NCI-H2171 (cell line): ENCODE measurements around the gene TDRD3.
A peak's percentile ranks its signal among the peaks of the same experiment; 100 is the strongest.
"Not testable (repeated sequence)": the region's sequence is repeated elsewhere in the genome, so short reads cannot be mapped to it uniquely, and the experiment has no call there.

Experiments used
- DNase-seq: peaks from one replicate; lab custom pipeline; 2025; lab: John Stamatoyannopoulos, UW

Gene TDRD3

DNA sequence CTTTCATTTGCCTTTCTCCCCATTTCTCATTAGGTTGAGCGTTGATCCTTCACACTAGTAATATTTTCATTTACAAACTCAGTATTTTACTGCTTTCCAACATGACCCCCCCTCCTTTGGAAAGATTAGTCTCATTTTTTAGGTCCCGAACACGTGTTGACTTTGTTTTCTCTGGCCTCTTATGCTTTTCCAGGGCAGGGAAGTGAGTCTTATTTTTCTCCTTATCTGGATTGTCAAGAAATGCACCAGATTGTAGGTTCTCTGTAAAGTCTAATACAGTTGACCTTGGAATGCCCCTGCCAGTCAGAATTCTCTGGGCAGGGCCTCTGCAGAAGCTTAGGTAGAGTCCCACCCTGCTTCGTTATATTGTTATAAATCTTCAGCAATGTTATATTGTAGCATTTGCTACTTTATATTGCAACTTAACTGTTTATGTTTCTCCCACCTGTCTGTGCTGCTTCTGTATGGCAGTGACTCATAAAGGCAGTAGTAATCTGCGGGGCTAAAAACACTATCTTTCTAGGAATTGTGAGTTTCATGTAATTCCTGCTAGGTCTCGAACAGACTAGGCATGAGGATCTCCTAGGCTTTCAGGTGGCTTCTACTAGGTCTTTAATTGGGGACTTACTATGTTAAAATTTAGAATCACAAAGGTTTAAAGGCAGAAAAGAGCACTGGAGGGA, 2.0 kb downstream of the TDRD3 start:
- no peak for DNase-seq

GRCh38 chr13:60402022-60402421, 5.0 kb downstream of the TDRD3 start:
- DNase-seq: no peak

- no peak for DNase-seq
Observed at GRCh38 chr13:60407095-60407494, 10.1 kb downstream of the TDRD3 start.

DNA sequence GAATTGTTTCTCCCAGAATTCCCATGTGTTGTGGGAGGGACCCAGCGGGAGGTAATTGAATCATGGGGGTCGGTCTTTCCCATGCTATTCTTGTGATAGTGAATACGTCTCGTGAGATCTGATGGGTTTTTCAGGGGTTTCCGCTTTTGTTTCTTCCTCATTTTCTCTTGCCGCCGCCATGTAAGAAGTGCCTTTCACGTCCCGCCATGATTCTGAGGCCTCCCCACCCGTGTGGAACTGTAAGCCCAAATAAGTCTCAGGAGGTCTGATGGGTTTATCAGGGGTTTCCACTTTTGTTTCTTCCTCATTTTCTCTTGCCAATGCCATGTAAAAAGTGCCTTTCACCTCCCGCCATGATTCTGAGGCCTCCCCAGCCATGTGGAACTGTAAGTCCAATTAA, 10.8 kb downstream of the TDRD3 start:
- DNase-seq: not testable (repeated sequence)

- DNase-seq: not testable (repeated sequence)
Observed at GRCh38 chr13:60409574-60410292, 12.7 kb downstream of the TDRD3 start.

GRCh38 chr13:60410299-60410698, 13.3 kb downstream of the TDRD3 start:
- DNase-seq: no peak

- no peak for DNase-seq
Observed at GRCh38 chr13:60411464-60411863, 14.4 kb downstream of the TDRD3 start.

GRCh38 chr13:60411983-60412382, 15.0 kb downstream of the TDRD3 start:
- no peak for DNase-seq

DNA sequence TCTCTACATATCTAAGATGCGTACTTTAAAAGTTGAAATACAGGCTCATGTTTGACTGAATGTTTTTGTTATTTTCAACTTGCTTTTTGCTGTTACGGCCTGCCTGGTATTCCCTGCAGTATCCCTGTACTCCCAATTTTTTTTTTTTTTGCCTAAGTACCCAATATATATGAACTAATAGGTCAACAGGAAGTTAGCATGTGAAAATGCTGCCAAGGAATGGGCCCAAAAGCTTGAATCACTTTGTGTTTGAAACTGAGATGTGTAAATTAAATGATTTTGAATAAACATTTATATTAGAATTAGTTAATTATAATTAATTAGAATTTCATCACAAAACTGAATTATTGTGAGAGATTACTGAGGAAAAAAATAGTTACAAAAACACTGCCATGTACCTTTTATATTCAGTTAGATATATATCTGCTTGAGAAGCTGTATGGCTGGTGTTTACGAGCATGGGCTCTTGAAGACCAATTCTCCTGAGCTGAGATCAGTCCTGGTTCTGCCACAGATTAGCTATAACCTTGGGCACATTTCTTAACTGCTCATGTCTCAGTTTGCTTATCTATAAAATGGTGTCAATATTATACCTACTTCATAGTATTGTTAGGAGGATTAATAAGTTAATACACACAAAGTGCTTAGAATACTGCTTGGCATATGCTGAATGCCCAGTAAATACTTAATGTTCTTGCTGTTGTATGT, 16.0 kb downstream of the TDRD3 start:
- DNase-seq: no peak

- DNase-seq: no peak
Observed at GRCh38 chr13:60414177-60414576, 17.2 kb downstream of the TDRD3 start.

- no peak for DNase-seq
Observed at GRCh38 chr13:60417734-60418133, 20.7 kb downstream of the TDRD3 start.

DNA sequence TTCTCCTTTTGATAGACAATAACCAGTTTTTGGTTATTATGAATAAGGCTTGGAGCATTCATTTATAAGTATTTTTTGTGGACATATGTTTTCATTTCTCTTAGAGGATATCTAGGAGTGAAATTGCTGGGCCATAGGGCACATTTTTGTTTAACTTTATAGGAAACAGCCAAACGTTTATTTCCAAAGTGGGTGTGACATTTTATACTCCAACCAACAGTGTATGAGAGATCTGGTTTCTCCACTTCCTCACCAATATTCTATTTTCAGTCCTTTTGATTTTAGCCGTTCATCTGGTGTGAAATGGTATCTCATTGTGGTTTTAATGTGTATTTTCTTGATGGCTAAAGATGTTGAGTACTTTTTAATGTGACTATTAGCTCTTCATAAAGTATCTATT, 21.9 kb downstream of the TDRD3 start:
- no peak for DNase-seq

GRCh38 chr13:60425332-60425731, 28.3 kb downstream of the TDRD3 start:
- no peak for DNase-seq

GRCh38 chr13:60426075-60426474, 29.1 kb downstream of the TDRD3 start:
- no peak for DNase-seq

GRCh38 chr13:60427285-60427684, 30.3 kb downstream of the TDRD3 start:
- no peak for DNase-seq

DNA sequence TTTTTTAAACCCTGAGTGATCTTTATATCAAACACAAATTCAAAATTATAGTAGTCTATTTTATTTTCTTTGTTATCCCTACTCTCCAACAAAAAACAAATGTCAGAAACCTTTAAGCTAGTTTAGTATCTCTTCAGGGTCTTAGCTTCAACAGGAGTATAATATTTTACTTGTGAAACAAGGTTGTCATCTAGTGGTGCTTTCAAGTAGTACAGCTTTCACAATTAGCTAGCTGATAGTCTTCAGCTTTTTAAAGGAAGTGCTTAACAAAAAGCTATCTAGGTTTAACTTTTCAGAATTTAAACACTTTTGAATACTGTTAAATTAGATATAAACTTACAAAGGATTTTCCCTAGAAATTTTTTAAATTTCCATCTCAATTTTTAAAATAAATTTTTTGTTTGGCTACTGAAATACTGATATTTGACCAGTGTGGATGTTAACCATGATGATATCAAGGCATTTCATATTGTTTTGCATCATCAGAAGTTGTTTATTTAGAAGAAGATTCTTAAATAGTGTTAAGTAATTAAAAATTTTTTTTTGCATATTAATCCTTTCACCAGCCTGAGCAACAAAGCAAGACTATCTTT, 34.2 kb downstream of the TDRD3 start:
- DNase-seq: peak; percentile 24

GRCh38 chr13:60433505-60433904, 36.5 kb downstream of the TDRD3 start:
- DNase-seq: no peak

DNA sequence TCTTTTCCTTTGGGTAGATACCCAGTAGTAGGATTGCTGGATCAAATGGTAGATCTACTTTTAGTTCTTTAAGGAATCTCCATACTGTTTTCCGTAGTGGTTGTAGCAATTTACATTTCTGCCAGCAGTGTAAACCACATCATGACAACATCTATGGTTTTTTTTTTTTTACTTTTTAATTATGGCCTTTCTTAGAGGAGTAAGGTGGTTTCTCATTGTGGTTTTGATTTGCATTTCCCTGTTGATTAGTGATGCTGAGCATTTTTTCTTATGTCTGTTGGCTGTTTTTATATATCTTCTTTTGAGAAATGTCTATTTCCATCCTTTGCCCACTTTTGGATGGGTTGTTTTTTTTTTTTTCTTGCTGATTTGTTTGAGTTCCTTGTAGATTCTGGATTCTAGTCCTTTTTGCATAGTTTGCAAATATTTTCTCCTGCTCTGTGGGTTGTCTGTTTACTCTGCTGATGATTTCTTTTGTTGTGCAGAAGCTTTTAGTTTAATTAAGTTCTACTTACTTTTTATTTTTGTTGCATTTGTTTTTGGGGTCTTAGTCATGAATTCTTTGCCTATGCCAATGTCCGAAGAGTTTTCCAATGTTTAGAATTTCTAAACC, 38.8 kb downstream of the TDRD3 start:
- DNase-seq: no peak

DNA sequence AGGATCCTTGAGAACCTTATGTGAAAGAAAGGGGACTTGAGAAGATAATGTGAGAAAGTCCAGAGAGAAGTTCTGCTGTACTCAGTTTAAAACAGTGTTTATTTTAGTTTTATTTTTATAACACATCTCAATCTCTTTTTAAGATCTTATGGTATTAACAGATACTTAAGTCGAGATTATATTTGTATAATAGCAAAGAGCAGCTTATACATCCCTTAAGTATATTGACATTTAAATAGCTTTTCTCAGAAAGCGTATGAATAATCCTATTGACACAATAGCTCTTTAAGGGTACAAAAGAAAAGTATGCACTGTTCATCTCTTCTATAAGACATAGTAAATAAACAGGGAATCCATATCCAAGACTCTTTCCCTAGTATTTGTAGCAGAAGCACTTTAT, 42.2 kb downstream of the TDRD3 start:
- no peak for DNase-seq

- DNase-seq: no peak
Observed at GRCh38 chr13:60441761-60442160, 44.7 kb downstream of the TDRD3 start.

GRCh38 chr13:60448907-60449510, 52.0 kb downstream of the TDRD3 start:
- DNase-seq: peak; percentile 13

- DNase-seq: no peak
Observed at GRCh38 chr13:60453490-60453889, 56.5 kb downstream of the TDRD3 start.
